ENCODE measurements around the gene NUMB.

NUMB gene

DNA sequence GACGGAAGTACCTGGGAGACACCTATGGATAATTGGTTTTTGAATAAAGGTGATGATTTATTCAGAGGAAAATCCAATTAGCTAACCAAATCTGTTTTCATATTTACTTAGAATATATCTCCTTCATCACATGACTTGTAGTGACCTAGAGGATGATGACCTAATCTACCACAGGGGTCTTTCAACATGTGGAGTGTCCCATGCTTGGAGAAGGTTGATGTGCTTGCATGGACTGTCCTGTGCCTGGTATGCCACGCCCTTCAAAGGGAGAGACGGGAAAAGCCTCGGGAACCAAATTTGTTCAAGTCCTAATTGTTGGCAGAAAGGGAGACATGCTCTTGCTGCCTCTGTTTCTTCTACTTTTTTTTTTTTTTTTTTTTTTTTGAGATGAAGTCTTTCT, 232.8 kb downstream of the NUMB start:
- no peak for DNase-seq
